Measurements from ENCODE around the gene FRRS1. TPM values are rescaled to one million over a fixed set of nuclear protein-coding genes. Genes with fewer than 3 reads are reported as not detected.
A peak's percentile ranks its signal among the peaks of the same experiment; 100 is the strongest.

FRRS1 gene
- total RNA-seq, 6 donors from 2014 or later = 2.2 to 12.6 (median 9.3) TPM

GRCh38 chr1:99707535-99708142 is 58.8 kb downstream of the FRRS1 start:
- H3K4me3 ChIP-seq = no peak overlapping the region
- H3K27ac ChIP-seq = no peak overlapping the region
- H3K9me3 ChIP-seq = no peaks in the 10 kb centered on the region
- TF ChIP-seq CTCF (IDR thresholded peaks at IDR 0.05) (peak; percentile 72 to 86 (median 79)), POLR2AphosphoS5 (IDR thresholded peaks at IDR 0.05) (no peak), EP300 (IDR thresholded peaks at IDR 0.05) (no peak)
- WGBS, 2 donors = 18 to 19% methylated on average over 4 of the region's 4 CpGs
- H3K4me1 ChIP-seq = peaks cover 0 to 8% (median 6%) of the 10 kb centered on the region in 4 donors
- DNase-seq (peak in 1 of 2 donors; percentile 76), ATAC-seq (ENCODE audit: low FRiP score in 2 of 2) (peak; percentile 71 to 89)
- peaks cover 0 to 15% (median 5%) of the 10 kb centered on the region in 4 donors for H3K36me3 ChIP-seq
- no peaks in the 10 kb centered on the region for H3K27me3 ChIP-seq

- TF ChIP-seq CTCF (IDR thresholded peaks at IDR 0.05) = no peak
- TF ChIP-seq POLR2AphosphoS5 (IDR thresholded peaks at IDR 0.05) = no peak
- TF ChIP-seq EP300 (IDR thresholded peaks at IDR 0.05) = no peak
- H3K9me3 ChIP-seq = no peaks in the 10 kb centered on the region
- no peak overlapping the region for H3K4me3 ChIP-seq
- peaks cover 0 to 8% (median 6%) of the 10 kb centered on the region in 4 donors for H3K4me1 ChIP-seq
- DNase-seq = no peak
- H3K36me3 ChIP-seq = peaks cover 0 to 10% (median 2%) of the 10 kb centered on the region in 4 donors
- no peaks in the 10 kb centered on the region for H3K27me3 ChIP-seq
- no peak overlapping the region for H3K27ac ChIP-seq
- ATAC-seq (ENCODE audit: low FRiP score in 2 of 2) = no peak
These were observed 61.0 kb downstream of the FRRS1 start for GRCh38 chr1:99705385-99705784.

- TF ChIP-seq CTCF (IDR thresholded peaks at IDR 0.05) (no peak), POLR2AphosphoS5 (IDR thresholded peaks at IDR 0.05) (no peak), POLR2A (IDR thresholded peaks at IDR 0.05) (no peak), EP300 (IDR thresholded peaks at IDR 0.05) (no peak)
- Histone ChIP-seq H3K4me3 (no peak overlapping the region), H3K27ac (peak overlapping the region in 2 of 4 donors; percentile 19 to 51), H3K4me1 (peaks cover 0 to 8% (median 6%) of the 10 kb centered on the region in 4 donors), H3K36me3 (peaks cover 0 to 5% (median 2%) of the 10 kb centered on the region in 4 donors), H3K9me3 (no peaks in the 10 kb centered on the region), H3K27me3 (no peaks in the 10 kb centered on the region)
- DNase-seq (peak in 1 of 2 donors; percentile 43), ATAC-seq (ENCODE audit: low FRiP score in 2 of 2) (peak in 1 of 2 donors; percentile 41)
- 66 to 71% methylated on average over 16 to 17 of the region's 17 CpGs for WGBS, 2 donors
These were observed 62.0 kb downstream of the FRRS1 start for GRCh38 chr1:99704356-99704816.

- TF ChIP-seq POLR2A (IDR thresholded peaks at IDR 0.05) (no peak), EP300 (IDR thresholded peaks at IDR 0.05) (no peak), POLR2AphosphoS5 (IDR thresholded peaks at IDR 0.05) (no peak), CTCF (IDR thresholded peaks at IDR 0.05) (no peak)
These were observed 64.2 kb downstream of the FRRS1 start for GRCh38 chr1:99702221-99702620.

GRCh38 chr1:99700020-99700419 is 66.4 kb downstream of the FRRS1 start:
- WGBS, 2 donors = 88 to 93% methylated on average over 3 of the region's 3 CpGs
- H3K36me3 ChIP-seq = peaks cover 0 to under 1% (median 0%) of the 10 kb centered on the region in 4 donors
- no peaks in the 10 kb centered on the region for H3K27me3 ChIP-seq
- no peak overlapping the region for H3K4me3 ChIP-seq
- H3K4me1 ChIP-seq = peaks cover 0 to 6% (median 0%) of the 10 kb centered on the region in 4 donors
- ATAC-seq (ENCODE audit: low FRiP score in 2 of 2) (peak in 1 of 2 donors; percentile 17), DNase-seq (no peak)
- H3K9me3 ChIP-seq = no peaks in the 10 kb centered on the region
- TF ChIP-seq POLR2A (IDR thresholded peaks at IDR 0.05) = no peak
- TF ChIP-seq CTCF (IDR thresholded peaks at IDR 0.05) = no peak
- H3K27ac ChIP-seq = no peak overlapping the region

More at GRCh38 chr1:99702221-99702620, 64.2 kb downstream of the FRRS1 start:
- Histone ChIP-seq H3K4me1 (peaks cover 0 to 8% (median 6%) of the 10 kb centered on the region in 4 donors), H3K36me3 (no peaks in the 10 kb centered on the region), H3K9me3 (no peaks in the 10 kb centered on the region), H3K27me3 (no peaks in the 10 kb centered on the region), H3K27ac (no peak overlapping the region), H3K4me3 (no peak overlapping the region)
- DNase-seq (no peak), ATAC-seq (ENCODE audit: low FRiP score in 2 of 2) (no peak)
